ENCODE measurements around the gene CANT1.
"Not testable (repeated sequence)": the region's sequence is repeated elsewhere in the genome, so short reads cannot be mapped to it uniquely, and the experiment has no call there.

The CANT1 gene

GRCh38 chr17:79043191-79043930 is 33.8 kb upstream of the CANT1 start:
- no peak for DNase-seq

GRCh38 chr17:79042421-79043190 is 33.0 kb upstream of the CANT1 start:
- peak; percentile 63 for DNase-seq

GRCh38 chr17:79041723-79042420 is 32.3 kb upstream of the CANT1 start:
- no peak for DNase-seq

GRCh38 chr17:79041041-79041570 is 31.5 kb upstream of the CANT1 start:
- no peak for DNase-seq

- no peak for DNase-seq
Observed at GRCh38 chr17:79039886-79040285, 30.3 kb upstream of the CANT1 start.

GRCh38 chr17:79039171-79039570 is 29.6 kb upstream of the CANT1 start:
- no peak for DNase-seq

- no peak for DNase-seq
Observed at GRCh38 chr17:79038545-79039135, 29.1 kb upstream of the CANT1 start.

- no peak for DNase-seq
Observed at GRCh38 chr17:79036596-79036995, 27.0 kb upstream of the CANT1 start.

GRCh38 chr17:79036181-79036580 is 26.6 kb upstream of the CANT1 start:
- DNase-seq, result no peak

- DNase-seq, result no peak
Observed at GRCh38 chr17:79035686-79036085, 26.1 kb upstream of the CANT1 start.

GRCh38 chr17:79034931-79035485 is 25.4 kb upstream of the CANT1 start:
- no peak for DNase-seq

GRCh38 chr17:79033741-79034501 is 24.4 kb upstream of the CANT1 start:
- DNase-seq, result no peak

- no peak for DNase-seq
Observed at GRCh38 chr17:79033046-79033616, 23.6 kb upstream of the CANT1 start.

GRCh38 chr17:79031996-79032875 is 22.7 kb upstream of the CANT1 start:
- no peak for DNase-seq

- not testable (repeated sequence) for DNase-seq
Observed at GRCh38 chr17:79030636-79031035, 21.1 kb upstream of the CANT1 start.

- no peak for DNase-seq
Observed at GRCh38 chr17:79029327-79030009, 19.9 kb upstream of the CANT1 start.

GRCh38 chr17:79028496-79029326 is 19.1 kb upstream of the CANT1 start:
- no peak for DNase-seq

- no peak for DNase-seq
Observed at GRCh38 chr17:79027925-79028491, 18.4 kb upstream of the CANT1 start.

All from activated CD4-positive, alpha-beta T cell treated with anti-CD3 and anti-CD28 coated beads, Interleukin-2, amount 50 U/mL, for 4 hours (primary cell).